ENCODE results near the gene ETV2.
"Not testable (repeated sequence)": the region's sequence is repeated elsewhere in the genome, so short reads cannot be mapped to it uniquely, and the experiment has no call there.

ETV2 gene

GRCh38 chr19:35657904-35658700 lies 16.6 kb downstream of the ETV2 start:
- no peak for DNase-seq (ENCODE audit: low spot score)

- DNase-seq (ENCODE audit: low spot score): no peak
Observed at GRCh38 chr19:35661995-35662340, 20.4 kb downstream of the ETV2 start.

GRCh38 chr19:35663981-35664380 lies 22.4 kb downstream of the ETV2 start:
- DNase-seq (ENCODE audit: low spot score): no peak

- no peak for DNase-seq (ENCODE audit: low spot score)
Observed at GRCh38 chr19:35665157-35665556, 23.6 kb downstream of the ETV2 start.

GRCh38 chr19:35665604-35666003 lies 24.1 kb downstream of the ETV2 start:
- no peak for DNase-seq (ENCODE audit: low spot score)

- no peak for DNase-seq (ENCODE audit: low spot score)
Observed at GRCh38 chr19:35666251-35666913, 24.8 kb downstream of the ETV2 start, which contains the start of gene UPK1A. Gene UPK1A, plus strand, starts transcription at chr19:35666517. Its CDS starts 296 bp downstream, at chr19:35666813.

GRCh38 chr19:35669566-35669965 lies 28.0 kb downstream of the ETV2 start:
- DNase-seq (ENCODE audit: low spot score): no peak

- DNase-seq (ENCODE audit: low spot score): no peak
Observed at GRCh38 chr19:35669974-35670373, 28.4 kb downstream of the ETV2 start.

GRCh38 chr19:35670686-35671085 lies 29.1 kb downstream of the ETV2 start:
- no peak for DNase-seq (ENCODE audit: low spot score)

GRCh38 chr19:35671818-35672217 lies 30.3 kb downstream of the ETV2 start:
- DNase-seq (ENCODE audit: low spot score): no peak

- peak; percentile 78 for DNase-seq (ENCODE audit: low spot score)
Observed at GRCh38 chr19:35673121-35673804, 31.7 kb downstream of the ETV2 start.

GRCh38 chr19:35675589-35676140 lies 34.1 kb downstream of the ETV2 start:
- no peak for DNase-seq (ENCODE audit: low spot score)

- no peak for DNase-seq (ENCODE audit: low spot score)
Observed at GRCh38 chr19:35689836-35690235, 48.3 kb downstream of the ETV2 start.

- not testable (repeated sequence) for DNase-seq (ENCODE audit: low spot score)
Observed at GRCh38 chr19:35691106-35691505, 49.6 kb downstream of the ETV2 start.

- no peak for DNase-seq (ENCODE audit: low spot score)
Observed at GRCh38 chr19:35692010-35692409, 50.5 kb downstream of the ETV2 start.

- no peak for DNase-seq (ENCODE audit: low spot score)
Observed at GRCh38 chr19:35693422-35693821, 51.9 kb downstream of the ETV2 start.

- peak; percentile 95 for DNase-seq (ENCODE audit: low spot score)
Observed at GRCh38 chr19:35693835-35694599, 52.5 kb downstream of the ETV2 start.

All from activated CD4-positive, alpha-beta T cell treated with anti-CD3 and anti-CD28 coated beads, Interleukin-2, Interleukin-4, amounts not matched to agents 100 ng/mL and 50 ng/mL, durations not matched to agents 16 hours and 8 hours (primary cell).